NB4 (cell line): Measurements from ENCODE around the gene FHIT.

Experiments used
- CTCF ChIP-seq: IDR thresholded peaks from one replicate; pipeline ENCODE4 v1.5.1; 2012; ENCODE audit warnings: low read depth, low read length
- POLR2A ChIP-seq: IDR thresholded peaks from 2 replicates; pipeline ENCODE4 v1.6.1; 2011; ENCODE audit warnings: mild to moderate bottlenecking; ENCODE audit not compliant: insufficient read length; ENCODE audit errors: extremely low read depth

GRCh38 chr3:61008153-61008997 lies 242.9 kb downstream of the FHIT start:
- TF ChIP-seq CTCF = no peak
- TF ChIP-seq POLR2A = no peak
